ENCODE measurements around the gene SUGT1. TPM values are rescaled to one million over a fixed set of nuclear protein-coding genes. Genes with fewer than 3 reads are reported as not detected.

Gene SUGT1
- total RNA-seq, 6 experiments from 2014 or later = 15.4 to 29.3 (median 23.9) TPM

DNA sequence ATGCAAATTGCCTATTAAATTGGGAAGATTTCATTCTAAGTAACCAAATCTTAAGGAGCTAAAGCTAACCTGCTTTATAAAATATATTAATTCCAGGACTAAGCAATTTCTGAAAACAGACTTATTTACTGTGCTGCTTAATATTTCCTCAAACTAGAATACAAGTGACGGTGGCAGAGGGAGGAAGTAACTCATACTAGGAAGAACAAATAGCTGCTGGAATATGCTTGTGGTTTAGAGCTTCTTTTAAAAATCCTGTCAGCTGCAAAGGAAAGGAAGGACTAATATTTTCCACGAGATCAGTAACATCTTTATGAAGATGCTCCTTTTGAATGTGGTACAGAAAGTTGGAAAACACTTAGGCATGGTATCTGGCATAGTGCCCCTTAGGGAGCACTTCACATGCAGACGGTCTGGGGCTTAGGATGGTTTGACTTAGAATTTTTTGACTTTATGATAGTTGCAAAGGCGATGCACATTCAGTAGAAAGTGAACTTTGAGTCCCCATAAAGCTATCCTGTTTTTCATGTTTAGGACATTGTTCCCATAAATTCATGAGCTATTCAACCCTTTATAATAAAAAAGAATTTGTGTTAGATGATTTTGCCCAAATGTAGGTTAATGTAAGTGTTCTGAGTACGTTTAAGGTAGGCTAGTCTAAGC, 13.8 kb upstream of the SUGT1 start:
- ATAC-seq = no peak
- no peak for DNase-seq
- Histone ChIP-seq H3K27me3 (no peaks in the 10 kb centered on the region), H3K36me3 (peaks cover 0 to 3% (median 0%) of the 10 kb centered on the region in 4 donors), H3K27ac (no peak overlapping the region), H3K4me1 (no peaks in the 10 kb centered on the region), H3K4me3 (no peak overlapping the region), H3K9me3 (no peaks in the 10 kb centered on the region)
- 76% methylated on average over 5 of the region's 5 CpGs for WGBS (ENCODE audit: insufficient coverage, low coverage, low lambda C conversion rate, missing lambda C conversion rate)
- intact Hi-C loops (cut with DNase I) = no loop called here
- no peak for TF ChIP-seq POLR2A (IDR thresholded peaks at IDR 0.05)
- no peak for TF ChIP-seq CTCF (IDR thresholded peaks at IDR 0.05)

GRCh38 chr13:52642131-52642530, 10.5 kb upstream of the SUGT1 start, which contains the start of gene HNRNPA1L2:
TSS of gene HNRNPA1L2 (plus strand) at chr13:52642431. CDS start at chr13:52642493, 62 bp downstream.
- Histone ChIP-seq H3K36me3 (peaks cover 0 to 3% (median 0%) of the 10 kb centered on the region in 4 donors), H3K27me3 (no peaks in the 10 kb centered on the region), H3K9me3 (no peaks in the 10 kb centered on the region), H3K27ac (no peak within 1 kb of the TSS), H3K4me3 (no peak within 1 kb of the TSS), H3K4me1 (no peaks in the 10 kb centered on the region)
- 90% methylated on average over 2 of the region's 7 CpGs for WGBS (ENCODE audit: insufficient coverage, low coverage, low lambda C conversion rate, missing lambda C conversion rate)
- DNase-seq (no peak), ATAC-seq (no peak)
- intact Hi-C loops (cut with DNase I) = no loop called here
- TF ChIP-seq POLR2A (IDR thresholded peaks at IDR 0.05) (no peak), CTCF (IDR thresholded peaks at IDR 0.05) (no peak)

GRCh38 chr13:52644108-52644507, 8.5 kb upstream of the SUGT1 start:
- Histone ChIP-seq H3K27me3 (no peaks in the 10 kb centered on the region), H3K36me3 (no peaks in the 10 kb centered on the region), H3K27ac (no peak overlapping the region), H3K4me3 (no peak overlapping the region), H3K4me1 (no peaks in the 10 kb centered on the region), H3K9me3 (no peaks in the 10 kb centered on the region)
- ATAC-seq (no peak), DNase-seq (no peak)
- intact Hi-C loops (cut with DNase I) = no loop called here
- TF ChIP-seq CTCF (IDR thresholded peaks at IDR 0.05) (no peak), POLR2A (IDR thresholded peaks at IDR 0.05) (no peak)
- 88% methylated on average over 3 of the region's 3 CpGs for WGBS (ENCODE audit: insufficient coverage, low coverage, low lambda C conversion rate, missing lambda C conversion rate)

DNA sequence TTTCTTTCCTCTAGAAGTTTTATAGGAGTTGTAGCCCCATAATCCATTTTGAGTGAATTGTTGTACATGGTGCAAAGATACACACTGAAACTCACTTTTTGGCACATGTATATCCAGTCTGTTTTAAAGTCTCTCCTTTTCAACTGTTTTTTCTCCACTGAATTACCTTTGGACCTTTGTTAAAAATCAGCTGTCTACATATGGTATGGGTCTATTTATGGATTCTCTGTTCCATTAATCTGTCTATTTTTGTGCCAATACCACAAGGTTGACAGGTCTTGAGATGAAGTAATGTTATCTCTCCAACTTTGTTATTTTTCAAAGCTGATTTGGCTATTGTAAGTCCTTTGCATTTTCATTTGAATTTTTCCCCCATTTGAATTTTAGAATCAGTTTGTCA, 5.7 kb upstream of the SUGT1 start:
- no peaks in the 10 kb centered on the region for H3K27me3 ChIP-seq
- peaks cover 0 to 8% (median 0%) of the 10 kb centered on the region in 4 donors for H3K4me1 ChIP-seq
- DNase-seq = no peak
- peaks cover 0 to 3% (median 0%) of the 10 kb centered on the region in 4 donors for H3K36me3 ChIP-seq
- no peak for ATAC-seq
- no peak overlapping the region for H3K4me3 ChIP-seq
- H3K9me3 ChIP-seq = no peaks in the 10 kb centered on the region
- intact Hi-C loops (cut with DNase I) = no loop called here
- TF ChIP-seq POLR2A (IDR thresholded peaks at IDR 0.05) (no peak), CTCF (IDR thresholded peaks at IDR 0.05) (no peak)
- H3K27ac ChIP-seq = no peak overlapping the region
